ENCODE data around the gene RAD51. TPM values are rescaled to one million over a fixed set of nuclear protein-coding genes. Genes with fewer than 3 reads are reported as not detected.

Gene RAD51
- total and polyA plus RNA-seq, 8 donors, result 0.58 to 3.5 (median 2.0) TPM; not detected in 2

DNA sequence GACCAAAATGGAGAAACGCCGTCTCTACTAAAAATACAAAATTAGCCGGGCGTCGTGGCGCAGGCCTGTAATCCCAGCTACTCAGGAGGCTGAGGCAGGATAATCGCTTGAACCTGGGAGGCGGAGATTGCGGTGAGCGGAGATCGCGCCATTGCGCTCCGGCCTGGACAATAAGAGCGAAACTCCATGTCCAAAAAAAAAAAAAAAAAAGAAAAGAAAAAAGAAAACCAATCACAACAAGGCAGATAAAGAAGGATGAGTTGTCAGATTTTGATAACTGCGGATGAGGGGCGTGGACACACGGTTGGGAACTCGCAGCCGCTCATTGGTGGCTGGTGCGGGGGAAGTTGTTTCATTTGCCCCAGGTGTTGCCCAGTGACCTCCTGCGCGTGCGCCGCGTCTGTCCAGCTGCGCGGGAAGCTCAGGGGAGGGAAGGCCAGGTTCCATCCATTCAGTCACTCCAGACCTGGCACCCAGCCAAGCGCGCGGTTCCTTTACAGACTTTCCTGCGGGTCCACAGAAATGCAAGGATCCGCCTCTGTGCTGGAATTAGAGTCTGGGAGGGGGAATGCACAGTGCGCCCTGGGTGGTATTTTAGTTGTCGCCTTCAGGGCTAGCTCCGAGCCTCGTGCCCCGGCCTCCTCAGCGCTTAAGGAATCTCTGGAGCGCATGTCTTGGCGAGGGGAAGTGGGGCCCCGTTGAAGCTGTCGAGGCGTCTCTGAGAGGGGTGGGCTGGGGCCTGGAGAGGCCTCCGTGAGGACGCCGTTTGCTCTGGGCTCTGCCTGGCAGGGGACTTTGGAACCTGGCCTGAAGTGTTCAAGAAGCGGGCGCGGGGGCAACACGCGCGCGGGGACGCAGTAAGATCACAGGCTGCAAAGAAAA is 68.2 kb downstream of the RAD51 start:
- Histone ChIP-seq H3K27me3 (no peaks in the 10 kb centered on the region), H3K27ac (peak overlapping the region; percentile 80 to 93 (median 88)), H3K4me3 (peak overlapping the region; percentile 50 to 76 (median 56)), H3K4me1 (peaks cover 44 to 68% (median 64%) of the 10 kb centered on the region in 4 donors), H3K9me3 (no peaks in the 10 kb centered on the region), H3K36me3 (peaks cover 3 to 18% (median 14%) of the 10 kb centered on the region in 4 donors)
- peak; percentile 80 to 91 for DNase-seq
- intact Hi-C loops (cut with DNase I; ENCODE audit: low total_unique reads), result no loop called here
- WGBS, 5 donors, result 28 to 34% (median 30%) methylated on average over 44 to 55 of the region's 55 CpGs
- no peak for TF ChIP-seq POLR2A (IDR thresholded peaks at IDR 0.05)
- TF ChIP-seq POLR2AphosphoS5 (IDR thresholded peaks at IDR 0.05), result peak in 1 of 3 donors; percentile 22

DNA sequence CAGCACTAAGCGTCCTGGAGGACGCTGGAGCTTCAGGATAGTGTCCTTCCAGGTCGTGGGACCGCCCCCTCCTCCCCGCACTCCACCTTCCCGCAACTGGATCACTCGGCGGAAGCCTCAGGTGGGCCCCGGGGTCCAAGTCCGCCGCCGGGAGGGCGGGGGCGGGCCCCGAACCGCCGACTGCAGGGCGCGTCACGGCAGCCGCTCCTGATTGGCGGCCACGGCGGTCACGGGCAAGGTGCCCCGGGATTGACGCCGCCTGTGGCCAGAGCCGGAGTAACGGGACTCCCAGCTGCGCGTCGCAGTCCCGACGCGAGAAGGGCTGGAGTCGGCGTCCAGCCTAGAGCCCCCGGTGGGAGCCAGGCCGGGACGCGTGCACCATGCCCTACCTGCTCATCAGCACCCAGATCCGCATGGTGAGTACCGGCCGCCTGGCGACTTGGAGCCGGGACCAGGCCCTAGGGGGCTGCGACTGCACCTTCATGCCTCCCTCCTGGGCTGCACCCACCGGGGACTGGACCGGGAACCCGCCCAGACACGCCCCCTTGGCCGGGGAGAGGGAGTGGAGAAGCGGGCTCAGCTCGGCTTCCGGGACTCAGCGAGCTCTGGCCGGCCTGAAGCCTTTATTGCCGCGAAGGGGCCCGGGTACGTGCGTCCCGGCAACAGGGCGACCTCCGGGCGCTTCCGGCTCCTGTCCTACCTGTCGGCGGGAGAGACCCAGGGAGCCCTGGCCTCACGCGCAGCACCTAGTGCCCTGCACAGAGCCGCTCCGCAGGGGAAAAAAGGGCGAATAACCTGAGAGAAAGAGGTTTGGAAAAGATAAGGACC is 69.0 kb downstream of the RAD51 start, which contains the start of gene GCHFR:
Gene GCHFR, plus strand, starts transcription at position 268 of the 828 bp plus-strand sequence. Its CDS starts 113 bp downstream, at position 381.
- no peaks in the 10 kb centered on the region for H3K9me3 ChIP-seq
- peaks cover 3 to 21% (median 15%) of the 10 kb centered on the region in 4 donors for H3K36me3 ChIP-seq
- TF ChIP-seq CTCF (IDR thresholded peaks at IDR 0.05) (peak in 2 of 7 experiments; percentile 25 to 33), EP300 (IDR thresholded peaks at IDR 0.05) (no peak), POLR2AphosphoS5 (IDR thresholded peaks at IDR 0.05) (peak in 2 of 3 donors; percentile 45 to 72), POLR2A (IDR thresholded peaks at IDR 0.05) (no peak)
- H3K27ac ChIP-seq, result peak within 1 kb of the TSS; percentile 80 to 93 (median 88)
- peak; percentile 81 to 94 for DNase-seq
- peak within 1 kb of the TSS; percentile 50 to 76 (median 56) for H3K4me3 ChIP-seq
- 0 to 2% (median 1%) methylated on average over 31 to 75 of the region's 75 CpGs for WGBS, 5 donors
- peaks cover 53 to 77% (median 72%) of the 10 kb centered on the region in 4 donors for H3K4me1 ChIP-seq
- intact Hi-C loops (cut with DNase I; ENCODE audit: low total_unique reads), result no loop called here
- H3K27me3 ChIP-seq, result no peaks in the 10 kb centered on the region

DNA sequence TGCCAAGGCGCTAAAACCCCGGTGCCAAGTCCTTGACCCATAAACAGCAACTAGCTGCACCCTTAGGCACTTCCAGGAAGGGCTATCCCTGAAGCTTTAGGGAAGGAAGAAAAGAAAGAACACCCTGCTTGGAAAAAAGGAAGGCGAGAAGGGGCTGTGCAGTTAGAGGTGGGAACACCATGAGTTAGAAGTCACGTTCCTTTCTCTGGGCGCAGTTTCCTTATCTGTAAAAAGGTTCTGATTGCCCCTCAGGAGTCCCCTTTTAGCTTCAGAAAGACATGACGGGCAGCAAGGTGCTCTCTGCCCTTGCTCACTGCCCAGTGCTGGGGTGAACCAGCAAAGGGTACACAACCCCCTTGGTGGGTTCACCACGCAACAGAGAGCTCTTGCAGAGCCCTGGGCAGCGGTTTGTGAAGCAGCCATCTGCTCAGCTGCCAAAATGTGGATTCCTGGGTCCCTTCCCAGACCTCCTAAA is 69.7 kb downstream of the RAD51 start:
- TF ChIP-seq EP300 (IDR thresholded peaks at IDR 0.05) (no peak), POLR2AphosphoS5 (IDR thresholded peaks at IDR 0.05) (no peak), POLR2A (IDR thresholded peaks at IDR 0.05) (no peak), CTCF (IDR thresholded peaks at IDR 0.05) (no peak)
- intact Hi-C loops (cut with DNase I; ENCODE audit: low total_unique reads), result no loop called here
- 12 to 27% (median 18%) methylated on average over 6 to 8 of the region's 8 CpGs for WGBS, 5 donors
- Histone ChIP-seq H3K36me3 (peaks cover 3 to 21% (median 15%) of the 10 kb centered on the region in 4 donors), H3K9me3 (no peaks in the 10 kb centered on the region), H3K4me1 (peaks cover 59 to 83% (median 79%) of the 10 kb centered on the region in 4 donors), H3K27ac (peak overlapping the region; percentile 80 to 93 (median 88)), H3K4me3 (peak overlapping the region; percentile 50 to 76 (median 56)), H3K27me3 (no peaks in the 10 kb centered on the region)
- DNase-seq, result no peak

GRCh38 chr15:40766194-40766815 is 71.3 kb downstream of the RAD51 start:
- Histone ChIP-seq H3K4me1 (peaks cover 66 to 94% (median 86%) of the 10 kb centered on the region in 4 donors), H3K27me3 (no peaks in the 10 kb centered on the region), H3K4me3 (peak overlapping the region in 1 of 4 donors; percentile 76), H3K36me3 (peaks cover 3 to 33% (median 25%) of the 10 kb centered on the region in 4 donors), H3K9me3 (no peaks in the 10 kb centered on the region), H3K27ac (peak overlapping the region in 3 of 5 donors; percentile 80 to 93 (median 89))
- no peak for DNase-seq
- WGBS, 5 donors, result 65 to 80% (median 75%) methylated on average over 6 to 7 of the region's 7 CpGs
- intact Hi-C loops (cut with DNase I; ENCODE audit: low total_unique reads), result no loop called here
- TF ChIP-seq CTCF (IDR thresholded peaks at IDR 0.05) (no peak), POLR2A (IDR thresholded peaks at IDR 0.05) (no peak), EP300 (IDR thresholded peaks at IDR 0.05) (no peak), POLR2AphosphoS5 (IDR thresholded peaks at IDR 0.05) (no peak)
